ENCODE results near the gene HMGXB4. TPM values are rescaled to one million over a fixed set of nuclear protein-coding genes. Genes with fewer than 3 reads are reported as not detected.

HMGXB4 gene
- total and polyA plus RNA-seq, 12 donors = 5.4 to 26.1 (median 19.8) TPM

GRCh38 chr22:35315855-35316745, 58.8 kb downstream of the HMGXB4 start:
- WGBS, 4 donors = 59 to 77% (median 66%) methylated on average over 15 to 27 of the region's 27 CpGs
- H3K9me3 ChIP-seq (replicated peaks in 1 of 3) = no peaks in the 10 kb centered on the region
- peak overlapping the region; percentile 12 to 96 (median 87) for H3K27ac ChIP-seq
- peaks cover 0 to 41% of the 10 kb centered on the region in 2 donors for H3K36me3 ChIP-seq (replicated peaks in 1 of 2)
- TF ChIP-seq, protein P1, sequence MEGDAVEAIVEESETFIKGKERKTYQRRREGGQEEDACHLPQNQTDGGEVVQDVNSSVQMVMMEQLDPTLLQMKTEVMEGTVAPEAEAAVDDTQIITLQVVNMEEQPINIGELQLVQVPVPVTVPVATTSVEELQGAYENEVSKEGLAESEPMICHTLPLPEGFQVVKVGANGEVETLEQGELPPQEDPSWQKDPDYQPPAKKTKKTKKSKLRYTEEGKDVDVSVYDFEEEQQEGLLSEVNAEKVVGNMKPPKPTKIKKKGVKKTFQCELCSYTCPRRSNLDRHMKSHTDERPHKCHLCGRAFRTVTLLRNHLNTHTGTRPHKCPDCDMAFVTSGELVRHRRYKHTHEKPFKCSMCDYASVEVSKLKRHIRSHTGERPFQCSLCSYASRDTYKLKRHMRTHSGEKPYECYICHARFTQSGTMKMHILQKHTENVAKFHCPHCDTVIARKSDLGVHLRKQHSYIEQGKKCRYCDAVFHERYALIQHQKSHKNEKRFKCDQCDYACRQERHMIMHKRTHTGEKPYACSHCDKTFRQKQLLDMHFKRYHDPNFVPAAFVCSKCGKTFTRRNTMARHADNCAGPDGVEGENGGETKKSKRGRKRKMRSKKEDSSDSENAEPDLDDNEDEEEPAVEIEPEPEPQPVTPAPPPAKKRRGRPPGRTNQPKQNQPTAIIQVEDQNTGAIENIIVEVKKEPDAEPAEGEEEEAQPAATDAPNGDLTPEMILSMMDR (IDR thresholded peaks at IDR 0.05) = no peak
- TF ChIP-seq POLR2A (IDR thresholded peaks at IDR 0.05) = peak in 1 of 2 donors; percentile 11
- intact Hi-C loops (cut with DNase I) = no loop called here
- no peaks in the 10 kb centered on the region for H3K27me3 ChIP-seq
- peaks cover 40 to 74% of the 10 kb centered on the region in 2 donors for H3K4me1 ChIP-seq (replicated peaks in 1 of 2)
- no peak overlapping the region for H3K4me3 ChIP-seq
- peak in 6 of 7 donors; percentile 55 to 89 (median 74) for DNase-seq

DNA sequence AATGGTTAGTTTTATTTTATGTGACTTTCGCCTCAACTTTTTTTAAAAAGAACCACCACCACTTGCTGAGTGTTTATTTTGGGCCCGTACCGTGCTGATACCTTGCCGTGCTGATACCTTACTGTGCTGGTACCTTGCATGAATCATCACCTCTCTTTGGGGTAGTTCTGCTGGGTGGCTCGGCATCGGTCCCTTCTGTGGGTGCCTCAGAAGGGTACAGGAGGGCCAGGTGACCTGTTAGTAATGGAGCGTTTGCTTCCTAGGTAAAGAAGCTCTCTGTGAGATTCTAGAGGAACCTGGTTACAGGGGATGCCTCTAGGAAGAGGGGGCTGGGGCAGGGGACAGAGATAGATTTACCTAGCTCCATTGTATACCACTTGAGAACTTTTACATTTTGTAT, 59.5 kb downstream of the HMGXB4 start:
- TF ChIP-seq, protein P1 (IDR thresholded peaks at IDR 0.05) = no peak
- TF ChIP-seq POLR2A (IDR thresholded peaks at IDR 0.05) = no peak
- Histone ChIP-seq H3K4me1 (replicated peaks in 1 of 2) (peaks cover 40 to 67% of the 10 kb centered on the region in 2 donors), H3K36me3 (replicated peaks in 1 of 2) (peaks cover 0 to 48% of the 10 kb centered on the region in 2 donors), H3K9me3 (replicated peaks in 1 of 3) (no peaks in the 10 kb centered on the region), H3K4me3 (no peak overlapping the region), H3K27me3 (no peaks in the 10 kb centered on the region), H3K27ac (peak overlapping the region in 3 of 5 donors; percentile 87 to 96 (median 94))
- intact Hi-C loops (cut with DNase I) = no loop called here
- WGBS, 4 donors = 95 to 96% (median 96%) methylated on average over 7 of the region's 7 CpGs
- no peak for DNase-seq

DNA sequence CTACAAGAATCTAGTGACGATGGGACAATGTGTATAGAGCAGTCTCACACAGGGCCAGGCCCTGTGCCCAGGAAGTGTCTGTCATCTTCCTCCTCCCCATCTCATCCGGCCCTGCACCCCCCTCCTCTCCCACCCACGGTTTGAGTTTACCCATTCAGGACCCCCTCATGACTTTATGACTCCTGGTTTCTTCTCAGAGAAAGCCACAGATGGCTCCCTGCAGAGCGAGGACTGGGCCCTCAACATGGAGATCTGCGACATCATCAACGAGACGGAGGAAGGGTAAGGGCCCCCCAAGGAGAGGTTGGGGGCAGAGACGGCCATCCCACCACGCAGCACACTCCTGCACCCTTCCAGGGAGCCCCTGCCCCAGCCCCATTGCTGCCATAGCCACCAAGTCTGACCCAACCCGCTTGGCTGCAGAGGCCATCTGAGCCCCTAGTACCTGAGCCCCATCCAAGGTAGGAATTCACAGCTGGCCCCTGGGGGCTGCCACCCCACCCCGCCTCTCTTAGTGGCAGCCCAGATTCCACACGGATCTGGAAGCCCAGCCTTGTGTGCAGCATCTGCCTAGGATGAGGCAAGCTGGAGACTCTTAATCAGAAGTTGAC, 60.5 kb downstream of the HMGXB4 start:
- peak overlapping the region in 1 of 5 donors; percentile 82 for H3K27ac ChIP-seq
- WGBS, 4 donors = 83 to 87% (median 85%) methylated on average over 1 to 12 of the region's 12 CpGs
- peaks cover 0 to 58% of the 10 kb centered on the region in 2 donors for H3K36me3 ChIP-seq (replicated peaks in 1 of 2)
- H3K4me1 ChIP-seq (replicated peaks in 1 of 2) = peaks cover 38 to 57% of the 10 kb centered on the region in 2 donors
- intact Hi-C loops (cut with DNase I) = no loop called here
- peak in 1 of 7 donors; percentile 16 for DNase-seq
- H3K4me3 ChIP-seq = no peak overlapping the region
- no peaks in the 10 kb centered on the region for H3K9me3 ChIP-seq (replicated peaks in 1 of 3)
- TF ChIP-seq POLR2A (IDR thresholded peaks at IDR 0.05) = no peak
- TF ChIP-seq, protein P1 (IDR thresholded peaks at IDR 0.05) = no peak
- H3K27me3 ChIP-seq = no peaks in the 10 kb centered on the region
